ENCODE measurements around the gene RAP1GDS1.

DNA sequence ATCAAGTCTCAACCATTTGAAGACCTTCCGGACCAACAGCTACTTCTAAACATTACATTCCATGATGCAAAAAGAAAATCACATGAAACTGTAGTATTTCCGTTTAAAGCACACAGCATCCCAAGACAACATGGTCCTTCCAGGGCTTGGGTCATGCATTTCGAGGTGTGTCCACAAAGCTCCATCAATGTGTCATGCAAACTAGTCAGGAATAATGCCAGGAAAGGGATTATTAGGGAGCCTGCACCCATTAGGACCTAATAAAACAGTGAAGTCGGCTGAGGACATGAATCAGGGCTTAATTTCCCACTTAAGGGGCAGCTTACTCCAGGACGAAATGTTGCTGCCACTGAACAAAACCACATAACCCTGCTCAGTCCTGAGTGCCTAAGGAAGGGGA is 219.4 kb downstream of the RAP1GDS1 start:
- TF ChIP-seq ZNF274 (IDR thresholded peaks at IDR 0.05; ENCODE audit: low read depth, low read length), result no peak
- no peak for TF ChIP-seq YY1 (IDR thresholded peaks at IDR 0.05; ENCODE audit: insufficient read depth, insufficient read length)
- TF ChIP-seq SUZ12 (IDR thresholded peaks at IDR 0.05; ENCODE audit: extremely low read depth, insufficient read depth, insufficient read length), result no peak

Data from NT2/D1 (cell line).